Keratinocyte (primary cell): Measurements from ENCODE around the gene SOCS1.

Source experiments
- CTCF ChIP-seq, 3 experiments: IDR thresholded peaks in 1 of 3; conservative IDR thresholded peaks in 1 of 3; optimal IDR thresholded peaks in 1 of 3; 2 replicates in 2 of 3; 3 replicates in 1 of 3; pipeline versions ENCODE3 to v1.5.1; 2011; ENCODE audit warnings: low read length in 3 of 3, mild to moderate bottlenecking in 3 of 3, moderate library complexity in 2 of 3, control low read depth in 1 of 3, inconsistent platforms in 1 of 3; ENCODE audit not compliant: insufficient read depth in 2 of 3; ENCODE audit errors: extremely low read depth in 1 of 3
- EZH2 ChIP-seq: IDR thresholded peaks from one replicate; pipeline ENCODE4 v1.6.1; 2012; ENCODE audit warnings: inconsistent platforms, mild to moderate bottlenecking, low read length, moderate library complexity

- no peak for TF ChIP-seq CTCF (optimal IDR thresholded peaks at IDR 0.05 in 1 of 3, IDR thresholded peaks at IDR 0.05 in 1 of 3, conservative IDR thresholded peaks at IDR 0.05 in 1 of 3; ENCODE audit: extremely low read depth in 1 of 3, insufficient read depth in 2 of 3, low read length in 3 of 3)
- no peak for TF ChIP-seq EZH2
Observed at GRCh38 chr16:11217651-11218603, 38.1 kb downstream of the SOCS1 start.
